Frontal cortex (tissue), 4 donors: ENCODE data around the gene OXLD1. TPM values are rescaled to one million over a fixed set of nuclear protein-coding genes. Genes with fewer than 3 reads are reported as not detected.

Experiments used
- DNase-seq, 2 donors: peaks; one replicate each; pipeline ENCODE4 v3.0.0; 2012; ENCODE audit warnings: low spot score in 2 of 2
- FAIRE-seq: peaks from 2 replicates; lab custom pipeline; 2012; peaks lifted over from hg19 to GRCh38; lab: Jason Lieb, UNC
- total RNA-seq: library from RNA; depleted of rRNA; stranded (reverse); fragments of >200 nt; gene quantifications from one replicate; pipeline ENCODE4 v1.2.3, GENCODE V29; 2014
- donor health status: control.
- donor health status: control.
- donor health status: control.

The OXLD1 gene
- total RNA-seq, result 8.2 TPM

DNA sequence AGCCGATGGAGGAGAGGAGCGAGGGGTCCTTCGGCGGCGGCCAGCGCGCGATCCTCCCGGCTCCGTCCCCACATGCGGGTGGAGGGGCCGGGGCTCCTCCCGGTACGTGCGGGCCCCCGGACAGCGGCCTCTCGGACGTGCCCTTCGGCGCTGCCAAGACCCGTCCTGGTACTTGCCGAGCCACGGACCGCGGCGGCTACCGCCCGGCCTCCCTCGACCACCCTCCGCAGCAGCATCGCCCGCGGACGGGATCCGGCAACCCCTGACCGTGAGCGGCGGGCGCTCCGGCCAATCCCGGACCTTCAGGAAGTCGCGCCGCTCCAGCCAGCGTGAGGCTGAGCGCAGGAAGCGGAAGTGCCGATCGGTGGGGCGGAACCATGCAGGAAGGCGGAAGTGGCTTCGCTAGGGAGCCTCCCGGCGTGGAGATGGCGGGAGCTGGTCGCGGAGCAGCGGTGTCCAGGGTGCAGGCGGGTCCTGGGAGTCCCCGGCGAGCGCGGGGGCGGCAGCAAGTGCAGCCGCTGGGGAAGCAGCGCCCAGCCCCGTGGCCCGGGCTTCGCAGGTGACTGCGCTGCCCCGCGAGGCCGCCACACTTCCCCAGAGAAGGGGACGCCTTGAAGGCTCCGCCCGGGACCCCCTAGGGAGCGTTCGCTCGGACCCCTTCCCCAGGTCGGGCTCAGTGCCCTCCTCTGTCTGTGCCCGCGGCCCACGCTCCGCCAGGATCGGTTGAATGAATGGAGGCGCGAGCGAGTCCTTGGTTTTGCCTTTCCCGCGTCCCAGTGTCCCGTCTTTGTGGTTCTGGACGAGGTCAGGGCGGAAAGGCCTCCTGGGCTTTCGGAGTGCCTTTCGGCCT is at the start of gene OXLD1, which contains the start of gene CCDC137:
TSS of gene OXLD1 (minus strand) at position 264 of the 850 bp plus-strand sequence. CDS start at position 236, 28 bp downstream.
TSS of gene CCDC137 (plus strand) at position 396 of the 850 bp plus-strand sequence. CDS start at position 426, 30 bp downstream.
- no peak for FAIRE-seq

DNA sequence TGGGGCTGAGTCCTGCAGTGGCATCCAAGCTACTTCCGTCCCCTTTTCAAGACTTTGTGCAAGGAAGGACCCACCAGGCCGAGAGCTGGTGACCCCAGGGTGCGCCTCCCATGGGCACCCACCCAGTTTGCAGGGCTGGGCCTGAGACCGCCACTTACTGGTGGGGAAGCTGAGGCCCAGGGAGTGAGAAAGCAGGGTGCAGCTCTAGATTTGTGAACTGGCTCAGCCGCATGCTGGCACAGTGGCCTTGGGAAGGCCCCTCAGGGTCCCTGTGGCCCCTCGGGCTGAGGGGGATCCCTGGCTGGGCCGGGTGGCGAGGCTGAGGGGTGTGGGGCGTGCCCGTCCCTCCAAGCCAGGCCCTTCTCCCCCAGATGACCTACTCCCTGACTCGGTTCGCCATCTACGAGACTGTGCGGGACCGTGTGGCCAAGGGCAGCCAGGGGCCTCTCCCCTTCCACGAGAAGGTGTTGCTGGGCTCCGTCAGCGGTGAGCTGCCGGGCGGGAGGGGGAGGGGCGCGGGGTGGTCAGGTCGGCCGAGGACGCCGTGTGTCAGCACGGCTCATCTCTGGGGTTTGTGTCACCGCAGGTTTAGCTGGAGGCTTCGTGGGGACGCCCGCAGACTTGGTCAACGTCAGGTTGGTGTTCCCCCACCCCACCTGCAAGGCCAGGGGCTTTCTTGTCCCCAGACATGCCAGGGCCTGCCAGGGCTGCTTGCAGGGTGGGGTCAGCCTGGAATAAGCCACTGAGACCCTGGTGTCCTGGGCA is 48.9 kb upstream of the OXLD1 start:
- no peak for FAIRE-seq
- DNase-seq, result no peak

More for the DNA sequence above, at the start of gene OXLD1, which contains the start of gene CCDC137:
- DNase-seq, result peak; percentile 97 to 99

DNA sequence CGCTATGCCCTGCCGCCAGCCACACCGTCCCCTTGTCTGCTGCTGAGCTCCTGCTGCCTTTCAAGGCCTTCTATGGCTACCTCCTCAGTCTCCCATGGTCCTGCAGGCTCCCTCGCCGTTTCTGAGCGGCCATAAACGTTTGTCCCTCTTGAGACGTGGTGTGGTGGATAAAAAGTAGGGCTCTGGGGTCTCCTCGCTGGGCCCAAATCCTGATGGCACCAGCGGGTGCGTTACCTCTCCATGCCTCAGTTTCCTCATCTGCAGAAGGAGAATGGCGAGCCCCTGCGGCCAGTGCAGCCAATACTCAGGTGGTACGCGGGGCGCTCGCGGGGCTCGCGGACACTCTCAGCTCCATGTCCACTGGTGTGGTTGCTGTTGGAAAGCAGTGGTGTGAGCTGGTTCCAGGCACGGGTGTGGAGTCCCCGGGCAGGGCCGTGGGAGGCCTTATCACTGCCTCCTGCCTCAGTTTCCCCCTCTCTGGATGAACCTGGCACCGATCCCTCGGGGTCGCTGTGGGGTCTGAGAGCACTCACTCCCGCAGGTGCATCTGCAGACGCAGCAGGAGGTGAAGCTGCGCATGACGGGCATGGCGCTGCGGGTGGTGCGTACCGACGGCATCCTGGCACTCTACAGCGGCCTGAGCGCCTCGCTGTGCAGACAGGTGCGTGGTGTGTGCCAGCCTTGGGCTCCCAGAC is 48.2 kb upstream of the OXLD1 start:
- FAIRE-seq (no peak), DNase-seq (no peak)

DNA sequence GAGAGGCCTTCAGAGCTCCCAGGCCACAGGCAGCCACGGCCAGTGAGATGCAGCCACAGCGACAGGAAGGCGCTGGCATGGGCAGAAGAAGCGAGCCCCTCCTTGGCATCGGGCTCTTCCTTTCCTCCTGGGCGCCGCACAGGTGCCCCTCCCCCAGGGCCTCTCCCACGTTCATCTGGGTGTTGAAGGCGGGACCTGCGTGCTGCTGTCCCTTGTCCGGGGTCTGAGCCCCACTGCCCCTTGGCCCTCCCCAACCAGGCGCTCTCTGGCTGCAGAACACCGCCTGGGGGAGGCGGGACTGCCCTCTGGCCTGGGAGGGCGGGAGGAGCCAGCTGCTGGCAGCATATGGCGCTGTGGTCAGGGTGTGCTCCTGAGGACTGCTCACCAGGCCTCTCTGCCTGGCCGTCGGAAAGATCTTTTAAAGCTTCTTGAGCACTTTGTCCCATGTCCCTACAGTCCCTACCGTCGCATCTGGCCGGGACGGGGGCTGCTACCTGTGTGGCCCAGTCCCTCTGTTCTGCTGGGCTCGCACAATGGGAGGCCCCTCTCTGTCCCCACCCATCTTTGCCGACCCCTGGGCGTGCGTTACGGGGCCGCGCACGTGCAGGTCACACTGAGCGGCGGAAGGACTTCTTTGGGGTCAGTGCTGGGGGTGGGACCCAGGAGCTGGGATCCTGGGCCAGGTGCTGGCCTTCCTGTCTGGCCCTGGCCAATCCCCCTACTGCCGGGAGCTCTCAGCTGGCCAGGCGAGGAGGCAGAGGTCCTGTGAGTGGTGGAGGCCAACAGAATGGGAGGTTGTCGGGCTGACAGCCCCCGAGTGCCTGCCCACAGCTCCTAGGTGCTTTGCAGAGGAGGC is 47.4 kb upstream of the OXLD1 start:
- FAIRE-seq (no peak), DNase-seq (no peak)

DNA sequence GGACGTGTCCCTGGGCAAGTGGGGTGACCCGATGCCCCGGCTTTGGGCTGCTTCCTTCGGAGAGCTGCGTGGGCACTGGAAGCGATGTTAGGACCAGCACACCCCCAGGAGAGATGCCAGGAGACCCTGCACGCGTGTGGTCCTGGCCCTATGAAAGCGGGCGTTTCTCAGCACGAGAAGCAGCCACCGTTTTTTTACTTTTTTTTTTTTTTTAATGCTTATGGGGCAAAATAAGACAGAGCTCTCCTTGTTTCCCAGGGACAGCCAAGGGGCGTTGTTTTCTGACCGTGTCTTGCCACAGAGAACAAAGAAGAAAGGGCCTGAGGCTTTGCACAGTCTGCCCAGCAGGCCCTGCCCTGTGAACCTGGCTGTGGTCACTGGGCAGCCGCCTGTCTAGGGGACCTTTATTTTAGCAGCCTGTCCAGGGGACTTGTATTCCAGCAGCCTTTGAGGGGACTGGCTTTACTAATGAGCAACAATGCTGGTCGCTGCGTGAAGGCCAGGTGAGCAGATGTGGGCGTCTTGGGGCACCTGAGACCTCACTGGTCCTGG is 46.7 kb upstream of the OXLD1 start:
- no peak for FAIRE-seq
- DNase-seq, result no peak

DNA sequence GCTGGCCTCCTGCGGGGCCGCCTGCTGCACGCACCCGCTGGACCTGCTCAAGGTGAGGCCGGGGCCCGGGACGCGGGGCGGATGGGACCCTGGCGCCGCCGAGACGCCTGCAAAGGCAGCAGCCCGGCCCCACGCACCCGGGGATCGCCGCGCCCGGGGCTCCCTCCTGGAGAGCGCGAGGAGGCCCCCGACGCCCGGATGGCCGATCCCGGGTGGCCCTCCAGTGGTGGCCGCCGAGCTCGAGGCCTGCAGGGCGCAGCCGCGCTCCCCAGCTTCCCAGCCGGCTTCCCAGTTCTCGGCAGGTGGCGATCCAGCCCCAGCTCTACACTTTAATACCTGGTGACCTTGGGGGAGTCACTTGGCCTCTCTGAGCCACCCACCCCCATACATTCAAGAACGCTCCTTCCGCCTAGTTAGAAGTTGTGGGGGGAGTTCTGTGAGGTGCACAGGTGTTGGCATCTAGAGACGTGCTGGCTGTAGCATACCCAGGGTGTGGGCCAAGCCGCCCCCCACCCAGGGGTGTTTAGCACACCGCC is 46.1 kb upstream of the OXLD1 start:
- peak in 1 of 2 donors; percentile 64 for DNase-seq
- no peak for FAIRE-seq

DNA sequence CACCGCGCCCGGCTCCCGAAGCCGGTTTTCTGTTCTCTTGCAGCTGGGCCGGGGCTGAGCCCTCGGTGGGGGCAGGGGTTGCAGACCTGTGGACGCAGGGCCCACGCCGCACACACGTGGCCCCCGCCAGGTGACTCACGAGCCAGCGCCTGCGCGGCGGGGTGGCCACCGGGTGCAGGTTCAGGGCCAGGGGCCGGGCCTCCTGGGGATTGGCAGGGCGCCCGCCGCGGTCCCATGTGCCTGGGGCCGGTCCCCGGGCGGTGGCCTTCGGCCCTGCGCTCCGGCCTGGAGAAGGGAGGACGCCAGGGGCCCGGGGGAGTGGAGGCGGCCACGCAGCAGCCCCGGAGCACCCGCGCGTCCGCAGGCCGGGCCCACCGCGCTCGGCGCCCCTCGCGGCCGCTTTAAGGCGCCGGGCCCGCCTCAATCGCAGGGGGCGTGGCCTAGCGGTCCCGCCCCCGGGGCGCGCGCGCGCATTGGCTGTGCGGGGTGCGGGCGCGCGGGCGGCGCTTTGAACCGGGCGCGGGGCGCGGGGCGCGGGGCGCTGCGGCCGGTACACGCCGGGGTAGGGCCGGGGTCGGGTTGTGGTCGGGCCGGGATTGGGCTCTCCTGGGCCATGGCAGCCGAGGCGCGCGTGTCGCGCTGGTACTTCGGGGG is 45.5 kb upstream of the OXLD1 start, which contains the start of gene SLC25A10:
TSS of gene SLC25A10 (plus strand) at position 471 of the 654 bp plus-strand sequence. CDS start at position 614, 143 bp downstream.
- DNase-seq (peak; percentile 94 to 95), FAIRE-seq (no peak)

DNA sequence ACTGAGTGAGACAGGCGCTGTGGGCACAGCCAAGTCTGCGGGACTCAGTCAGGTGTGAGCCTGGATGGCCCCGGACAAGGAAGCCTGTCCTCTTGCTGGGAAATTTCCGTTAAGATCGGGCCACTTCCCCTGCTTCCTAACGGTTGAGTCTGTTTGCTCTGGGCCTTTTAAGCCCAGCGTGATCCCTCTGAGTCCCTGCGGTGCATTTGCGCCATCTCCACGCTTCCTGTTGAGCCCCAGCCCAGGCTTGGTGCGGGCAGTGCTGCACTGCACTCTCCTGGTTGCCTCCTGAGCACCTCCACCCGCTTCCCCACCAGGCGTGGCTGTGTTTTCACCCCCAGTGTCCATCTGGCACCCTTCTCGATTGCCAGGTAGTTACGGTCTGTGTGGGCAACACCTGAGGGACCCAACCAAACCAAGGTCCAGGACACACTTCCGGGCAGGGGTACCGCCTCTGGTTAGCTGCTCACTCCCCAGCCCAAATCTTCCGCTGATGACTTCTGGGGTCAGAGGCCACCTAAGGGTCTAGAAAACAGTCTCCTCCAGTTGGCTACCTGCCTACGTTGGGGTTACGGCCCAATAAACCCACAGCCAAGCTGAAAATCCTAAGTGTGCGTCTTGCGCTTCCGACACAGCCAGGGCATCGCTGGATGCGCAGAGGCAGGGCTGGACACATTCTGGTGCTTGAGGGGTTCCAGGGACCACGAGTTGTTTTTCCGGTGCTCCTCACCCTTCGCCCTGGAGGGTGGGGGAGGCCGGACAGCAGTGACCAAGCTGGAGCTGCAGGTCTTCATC is 44.3 kb upstream of the OXLD1 start:
- DNase-seq, result no peak

DNA sequence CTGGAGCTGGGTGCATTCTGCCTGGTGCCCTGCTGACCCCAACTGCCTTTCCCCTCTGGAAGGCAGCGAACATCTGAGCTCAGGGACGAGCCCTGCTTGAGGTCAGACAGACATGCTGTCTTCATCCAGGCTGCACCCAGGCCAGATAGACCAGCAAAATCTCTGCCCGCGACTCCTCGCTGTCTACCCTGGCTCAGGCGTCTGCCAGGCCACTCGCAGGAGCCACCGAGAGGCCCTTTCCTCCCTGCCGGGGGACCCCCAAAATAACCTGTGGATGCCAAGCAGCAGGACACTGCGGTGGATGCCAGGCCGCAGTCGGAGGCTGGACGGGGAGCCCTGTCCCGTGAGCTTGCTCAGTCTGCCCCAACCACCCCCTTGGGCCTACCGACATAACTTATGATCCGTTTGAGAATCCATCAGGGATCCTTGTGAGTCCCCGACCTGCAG is 42.4 kb upstream of the OXLD1 start:
- DNase-seq (no peak), FAIRE-seq (no peak)

More for the DNA sequence above, 44.3 kb upstream of the OXLD1 start:
- FAIRE-seq, result no peak

DNA sequence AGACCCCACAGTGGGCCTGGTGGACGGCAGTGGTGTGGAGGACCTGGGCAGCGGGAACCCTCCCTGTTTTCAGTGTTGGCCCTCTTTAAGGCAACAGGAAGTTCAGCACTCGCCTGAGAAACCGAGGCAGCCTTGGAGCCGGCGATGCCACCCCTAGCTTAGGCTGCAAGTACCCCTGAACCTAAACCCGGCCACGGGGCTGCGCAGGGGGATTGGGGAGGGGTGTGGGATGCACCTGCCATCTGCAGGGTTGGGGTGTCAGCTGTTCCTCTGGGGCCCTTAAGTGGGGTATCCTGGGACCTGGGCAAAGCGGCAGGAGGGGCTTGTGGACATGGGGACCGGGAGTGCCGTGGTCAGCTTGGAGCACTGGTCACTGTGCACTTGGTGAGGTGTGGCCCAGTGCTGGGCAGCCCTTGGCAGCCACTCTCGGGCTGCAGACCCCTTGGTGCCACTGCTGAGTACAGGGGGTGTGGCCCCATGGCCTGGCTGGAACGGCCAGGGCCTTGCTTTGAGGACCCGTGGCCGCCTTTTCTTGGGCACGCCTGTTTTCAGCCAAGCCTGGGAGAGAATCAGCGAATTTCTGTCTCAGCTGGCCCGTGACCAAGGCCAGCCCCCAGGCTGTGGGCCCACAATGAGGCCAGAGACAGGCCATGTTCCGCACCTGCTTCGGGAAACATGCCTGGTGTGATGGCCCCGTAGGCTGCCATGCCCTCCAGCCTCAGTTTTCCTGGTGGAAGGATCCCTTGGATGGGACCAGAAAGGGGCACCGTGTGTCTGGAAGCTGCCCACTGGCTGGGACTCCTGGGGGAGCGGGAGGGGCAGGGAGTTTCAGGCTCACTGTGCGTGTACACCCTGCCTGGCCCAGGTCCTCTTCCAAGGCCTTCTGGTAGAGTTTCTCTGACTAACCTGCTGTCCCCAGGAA is 41.6 kb upstream of the OXLD1 start:
- FAIRE-seq, result no peak

DNA sequence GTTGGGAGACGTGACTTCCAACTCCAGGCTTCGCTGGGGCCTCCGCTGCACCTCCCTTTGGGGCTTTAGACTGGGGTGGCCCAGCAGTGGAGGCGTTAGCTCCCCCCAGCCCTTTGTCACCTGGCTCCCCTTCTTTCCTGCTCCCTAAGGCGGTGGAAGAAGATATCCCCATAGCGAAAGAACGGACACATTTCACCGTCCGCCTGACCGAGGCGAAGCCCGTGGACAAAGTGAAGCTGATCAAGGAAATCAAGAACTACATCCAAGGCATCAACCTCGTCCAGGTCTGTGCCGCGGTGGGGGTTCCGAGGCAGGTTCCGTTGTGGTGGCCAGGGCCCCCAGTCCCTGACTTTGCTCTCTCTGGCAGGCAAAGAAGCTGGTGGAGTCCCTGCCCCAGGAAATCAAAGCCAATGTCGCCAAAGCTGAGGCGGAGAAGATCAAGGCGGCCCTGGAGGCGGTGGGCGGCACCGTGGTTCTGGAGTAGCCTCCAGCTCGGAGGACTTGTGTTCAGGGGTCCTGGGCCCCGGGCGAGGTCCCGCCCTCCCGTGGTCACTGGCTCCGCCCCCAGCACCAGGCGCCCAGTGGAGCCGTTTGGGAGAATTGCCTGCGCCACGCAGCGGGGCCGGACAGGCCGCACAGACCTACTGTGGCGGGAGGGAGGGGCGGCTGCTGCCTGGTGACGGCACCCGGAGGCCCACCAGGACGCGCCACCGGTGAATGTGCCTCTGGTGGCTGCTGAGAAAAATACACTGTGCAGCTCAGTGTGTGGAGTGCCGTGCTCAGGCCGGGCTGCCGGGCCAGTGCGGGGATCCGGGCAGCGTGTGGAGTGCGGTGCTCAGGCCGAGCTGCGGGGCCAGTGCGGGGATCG is 40.6 kb upstream of the OXLD1 start:
- FAIRE-seq (no peak), DNase-seq (no peak)

More for the DNA sequence above, 41.6 kb upstream of the OXLD1 start:
- DNase-seq, result no peak

DNA sequence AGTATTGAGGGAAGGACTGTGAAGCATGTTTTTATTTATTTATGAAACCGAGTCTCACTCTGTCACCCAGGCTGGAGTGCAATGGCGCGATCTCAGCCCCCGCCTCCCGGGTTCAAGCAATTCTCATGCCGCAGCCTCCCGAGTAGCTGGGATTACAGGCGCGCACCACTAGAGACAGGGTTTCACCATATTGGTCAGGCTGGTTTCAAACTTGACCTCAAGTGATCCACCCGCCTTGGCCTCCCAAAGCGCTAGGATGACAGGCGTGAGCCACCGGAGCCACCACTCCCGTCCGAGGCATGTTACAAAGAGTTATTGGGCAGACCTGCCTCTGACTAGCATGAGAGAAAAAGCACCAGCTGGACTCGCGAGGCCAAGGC is 39.8 kb upstream of the OXLD1 start:
- DNase-seq (no peak), FAIRE-seq (no peak)

DNA sequence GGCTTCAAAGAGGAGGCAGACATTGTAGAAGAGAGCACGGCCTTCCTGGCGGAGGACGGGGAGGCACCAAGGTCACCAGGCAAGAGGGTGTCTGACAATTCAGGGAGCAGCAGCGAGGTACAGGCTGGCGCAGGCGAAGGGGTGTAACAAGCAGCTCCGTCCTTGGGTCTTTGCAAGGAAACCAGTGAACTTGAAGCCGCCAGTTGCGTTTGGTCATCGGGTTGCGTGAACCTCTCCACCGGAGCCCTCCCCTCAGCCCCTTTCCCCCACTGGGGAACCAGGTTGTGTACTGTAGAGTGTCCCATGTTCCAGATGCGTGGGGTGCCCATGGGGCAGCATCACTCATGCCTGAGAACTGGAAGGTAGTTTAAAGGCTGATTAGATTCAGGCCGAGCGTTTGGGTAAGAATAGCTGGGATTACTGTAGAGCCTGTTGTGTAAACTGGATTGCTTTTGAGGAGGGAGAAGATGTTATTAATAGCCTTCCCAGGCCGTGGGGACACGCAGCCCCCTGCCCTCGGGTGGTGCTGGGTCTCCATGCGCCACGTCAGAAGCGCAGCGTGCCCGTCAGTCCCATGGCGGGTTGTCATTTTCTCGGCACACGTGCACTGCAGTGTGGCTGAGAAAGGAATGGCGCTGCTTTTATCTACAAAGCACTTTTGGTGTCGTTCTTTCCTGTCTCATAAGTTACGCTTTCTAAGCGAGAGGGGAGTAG is 39.3 kb upstream of the OXLD1 start:
- DNase-seq (no peak), FAIRE-seq (no peak)

DNA sequence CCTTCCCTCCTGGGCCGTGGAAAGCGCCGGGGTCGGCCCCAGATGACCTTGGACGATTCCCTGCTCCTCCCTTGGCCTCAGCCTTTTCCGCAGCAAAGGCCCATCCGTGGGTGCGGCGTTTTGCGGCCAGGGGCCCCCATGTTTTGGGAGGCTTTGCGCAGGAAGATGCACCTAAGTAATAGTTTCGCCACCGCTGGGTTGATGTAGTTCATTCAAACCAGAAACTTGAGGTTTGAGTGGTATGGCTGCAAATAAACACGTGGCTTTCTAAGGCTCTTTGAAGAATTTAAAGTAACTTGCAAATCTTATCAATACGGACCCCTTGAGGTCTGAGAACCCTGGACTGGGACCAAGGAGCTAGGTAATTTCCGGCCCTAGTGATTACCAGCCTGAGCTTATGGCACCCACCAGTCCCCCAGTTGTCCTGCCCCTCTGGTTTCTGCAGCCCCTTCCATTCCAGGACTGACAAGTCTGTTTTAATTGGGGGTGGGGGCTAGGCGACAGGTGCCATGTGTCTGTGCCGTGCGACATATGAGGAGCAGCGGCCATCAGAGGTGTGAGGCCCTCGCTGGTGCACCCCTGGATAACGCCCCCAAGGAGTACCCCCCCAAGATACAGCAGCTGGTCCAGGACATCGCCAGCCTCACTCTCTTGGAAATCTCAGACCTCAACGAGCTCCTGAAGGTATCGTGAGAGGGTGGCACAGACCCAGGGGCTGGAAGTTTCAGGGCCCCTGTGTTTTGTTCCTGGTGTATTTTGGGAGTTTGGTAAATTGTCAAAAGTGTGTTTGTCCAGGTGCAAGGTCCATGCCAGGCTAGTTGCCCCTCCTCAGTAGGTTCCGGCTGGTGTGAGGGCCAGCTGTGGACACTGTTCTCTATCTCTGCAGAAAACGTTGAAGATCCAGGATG is 37.6 kb upstream of the OXLD1 start:
- DNase-seq (no peak), FAIRE-seq (no peak)
